Hepatocyte (in vitro differentiated cells): ENCODE data around the gene ZKSCAN3.

ENCODE experiments used
- EZH2 ChIP-seq: fragments of 200-600 bp; sonication (generic); IDR thresholded peaks from 2 replicates; pipeline ENCODE4 v1.6.1; 2016; ENCODE audit warnings: antibody characterized with exemption, mild to moderate bottlenecking, borderline replicate concordance
- EZH2phosphoT487 ChIP-seq: fragments of 200-600 bp; sonication (generic); IDR thresholded peaks from one replicate; pipeline ENCODE4 v1.6.1; 2018; ENCODE audit warnings: antibody characterized with exemption, mild to moderate bottlenecking, low read depth, moderate library complexity; ENCODE audit not compliant: unreplicated experiment, severe bottlenecking
- TF ChIP-seq, protein P1 (sequence below): fragments of 200-600 bp; sonication (generic); IDR thresholded peaks from 2 replicates; pipeline ENCODE4 v1.5.1; 2016; ENCODE audit warnings: antibody characterized with exemption, mild to moderate bottlenecking; ENCODE audit not compliant: poor library complexity

DNA sequence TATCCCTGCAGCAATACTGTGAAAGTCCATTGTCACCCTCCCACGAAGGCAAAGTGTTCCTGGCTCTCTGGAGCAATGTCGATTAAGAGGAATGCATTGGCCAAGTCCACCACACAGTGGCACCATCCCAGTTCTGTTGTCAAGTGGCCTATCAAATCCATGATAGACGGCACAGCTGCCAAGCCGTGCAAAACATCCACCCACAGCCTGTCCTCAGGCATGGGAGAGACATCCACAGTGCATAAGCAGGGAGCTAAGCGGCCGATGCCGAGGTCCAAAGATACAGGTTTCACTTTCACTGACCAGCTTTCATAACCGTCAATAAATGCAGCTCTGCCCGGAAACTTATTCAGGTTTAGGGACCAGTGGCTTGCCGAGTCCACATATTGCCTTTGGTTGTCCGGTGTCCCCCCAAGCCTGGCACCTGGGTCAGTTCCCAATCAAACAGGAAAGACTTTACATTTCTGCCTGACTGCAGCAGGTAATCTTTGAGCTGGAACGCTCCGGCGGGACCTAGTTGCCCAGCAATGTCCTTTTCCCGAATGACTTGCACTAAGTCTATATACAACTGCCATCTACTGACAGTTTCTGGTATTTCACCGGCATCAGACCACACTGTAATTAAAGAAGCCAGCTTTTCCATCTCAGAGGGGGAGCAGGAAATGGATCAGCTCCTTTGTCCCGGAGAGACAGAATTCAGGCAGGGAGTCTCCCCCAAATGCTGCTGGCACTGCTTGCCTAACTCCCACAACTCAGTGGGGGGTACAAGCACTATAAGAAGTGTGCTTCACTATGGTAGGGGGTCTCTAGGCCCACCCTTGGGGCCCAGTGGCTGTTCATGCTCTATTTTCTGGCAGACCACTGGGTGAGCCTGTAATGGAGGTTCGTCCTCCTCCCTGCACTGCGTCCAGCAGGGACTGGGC is 6.3 kb downstream of the ZKSCAN3 start:
- TF ChIP-seq EZH2 (no peak), EZH2phosphoT487 (no peak)
- TF ChIP-seq, protein P1, sequence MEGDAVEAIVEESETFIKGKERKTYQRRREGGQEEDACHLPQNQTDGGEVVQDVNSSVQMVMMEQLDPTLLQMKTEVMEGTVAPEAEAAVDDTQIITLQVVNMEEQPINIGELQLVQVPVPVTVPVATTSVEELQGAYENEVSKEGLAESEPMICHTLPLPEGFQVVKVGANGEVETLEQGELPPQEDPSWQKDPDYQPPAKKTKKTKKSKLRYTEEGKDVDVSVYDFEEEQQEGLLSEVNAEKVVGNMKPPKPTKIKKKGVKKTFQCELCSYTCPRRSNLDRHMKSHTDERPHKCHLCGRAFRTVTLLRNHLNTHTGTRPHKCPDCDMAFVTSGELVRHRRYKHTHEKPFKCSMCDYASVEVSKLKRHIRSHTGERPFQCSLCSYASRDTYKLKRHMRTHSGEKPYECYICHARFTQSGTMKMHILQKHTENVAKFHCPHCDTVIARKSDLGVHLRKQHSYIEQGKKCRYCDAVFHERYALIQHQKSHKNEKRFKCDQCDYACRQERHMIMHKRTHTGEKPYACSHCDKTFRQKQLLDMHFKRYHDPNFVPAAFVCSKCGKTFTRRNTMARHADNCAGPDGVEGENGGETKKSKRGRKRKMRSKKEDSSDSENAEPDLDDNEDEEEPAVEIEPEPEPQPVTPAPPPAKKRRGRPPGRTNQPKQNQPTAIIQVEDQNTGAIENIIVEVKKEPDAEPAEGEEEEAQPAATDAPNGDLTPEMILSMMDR: peak; percentile 85
